Measurements from ENCODE around the gene TCP10L.
"Not testable (repeated sequence)": the region's sequence is repeated elsewhere in the genome, so short reads cannot be mapped to it uniquely, and the experiment has no call there.

The TCP10L gene

DNA sequence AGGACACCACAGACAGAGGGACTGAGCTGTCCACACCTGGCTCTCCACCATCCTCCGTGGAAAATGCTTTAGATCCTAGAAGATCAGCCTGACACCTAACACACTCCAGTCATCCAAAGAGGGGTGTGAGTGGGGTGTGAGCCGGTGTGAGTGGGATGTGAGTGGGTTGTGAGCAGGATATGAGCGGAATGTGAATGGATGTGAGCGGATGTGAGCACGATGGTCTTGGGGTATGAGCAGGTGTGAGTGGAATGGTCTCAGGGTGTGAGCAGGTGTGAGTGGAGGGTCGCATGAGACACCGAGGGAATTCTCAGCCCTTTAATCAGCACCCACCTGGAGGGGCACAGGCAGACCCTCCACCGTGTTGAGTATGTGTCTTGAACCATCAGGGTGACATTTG is 851 bp downstream of the TCP10L start:
- no peak for DNase-seq

GRCh38 chr21:32581732-32582131 is 3.6 kb downstream of the TCP10L start:
- no peak for DNase-seq

DNA sequence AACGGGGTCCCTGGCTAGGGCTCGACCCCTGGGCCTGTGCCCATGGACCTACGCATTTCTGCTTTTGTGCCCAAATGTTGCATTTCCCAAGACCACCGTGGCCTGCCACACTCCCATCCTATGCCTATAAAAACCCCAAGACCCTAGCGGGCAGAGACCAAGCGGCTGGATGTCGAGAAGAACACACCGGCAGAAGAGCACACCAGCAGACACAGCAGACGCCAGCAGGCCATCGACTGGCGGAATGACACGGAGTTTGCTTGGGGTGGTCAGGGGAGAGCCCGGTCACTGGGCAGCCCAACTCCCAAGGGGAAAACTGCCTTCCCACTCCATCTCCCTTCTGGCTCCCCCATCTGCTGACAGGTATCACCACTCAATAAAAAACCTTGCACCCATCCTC is 4.4 kb downstream of the TCP10L start:
- no peak for DNase-seq

GRCh38 chr21:32578107-32578691 is 7.1 kb downstream of the TCP10L start:
- no peak for DNase-seq

- no peak for DNase-seq
These were observed 9.3 kb downstream of the TCP10L start for GRCh38 chr21:32576011-32576410.

- DNase-seq = no peak
These were observed 10.1 kb downstream of the TCP10L start for GRCh38 chr21:32574946-32575925.

DNA sequence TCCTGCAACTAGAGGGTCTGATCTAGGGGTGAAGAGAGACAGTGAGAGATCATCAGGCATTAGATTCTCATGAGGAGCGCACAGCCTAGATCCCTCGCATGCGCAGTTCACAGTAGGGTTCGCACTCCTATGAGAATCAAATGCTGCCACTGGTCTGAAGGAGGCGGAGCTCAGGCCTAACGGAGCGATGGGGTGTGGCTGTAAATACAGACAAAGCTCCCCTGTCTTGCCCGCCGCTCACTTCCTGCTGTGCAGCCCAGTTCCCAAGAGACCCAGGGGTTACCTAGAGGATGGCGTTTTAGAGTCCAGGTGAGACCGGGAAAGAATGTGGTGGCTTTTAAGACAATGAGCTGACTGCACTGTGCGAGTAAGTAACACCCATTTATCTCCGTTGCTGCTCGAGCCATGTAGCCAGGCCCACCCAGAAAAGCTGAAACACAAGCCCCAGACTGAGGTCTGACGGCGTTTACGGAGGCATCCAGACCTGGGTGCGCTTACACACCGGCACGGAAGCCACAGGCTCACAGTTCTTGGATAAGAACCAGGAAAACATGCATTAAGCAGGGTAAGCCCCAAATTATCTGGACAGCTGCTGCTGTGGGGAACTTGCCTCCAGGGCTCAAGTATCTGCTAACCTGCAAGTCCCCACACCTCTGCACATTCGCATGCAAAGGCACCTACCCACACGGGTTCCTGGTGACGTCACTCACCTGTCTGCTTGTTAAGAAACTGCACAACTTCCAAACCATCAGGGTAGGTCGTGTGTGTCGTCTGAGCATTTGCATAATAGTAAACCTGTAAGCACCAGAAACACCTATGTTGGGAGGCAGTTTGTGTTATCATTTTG is 12.5 kb downstream of the TCP10L start:
- DNase-seq = no peak

DNA sequence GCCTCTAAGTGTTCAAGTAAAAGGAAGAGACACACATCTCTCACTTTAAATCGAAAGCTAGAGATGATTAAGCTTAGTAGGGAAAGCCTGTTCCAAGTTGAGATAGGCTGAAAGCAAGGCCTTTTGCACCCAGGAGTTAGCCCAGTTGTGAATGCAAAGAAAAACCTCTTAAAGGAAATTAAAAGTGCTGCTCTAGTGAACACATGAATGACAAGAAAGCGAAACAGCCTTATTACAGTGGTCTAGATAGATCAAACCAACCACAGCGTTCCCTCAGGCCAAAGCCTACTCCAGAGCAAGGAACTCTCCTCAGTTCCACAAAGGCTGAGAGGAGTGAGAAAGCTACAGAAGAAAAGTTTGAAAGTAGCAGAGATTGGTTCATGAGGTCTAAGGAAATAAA is 14.9 kb downstream of the TCP10L start:
- DNase-seq = no peak

DNA sequence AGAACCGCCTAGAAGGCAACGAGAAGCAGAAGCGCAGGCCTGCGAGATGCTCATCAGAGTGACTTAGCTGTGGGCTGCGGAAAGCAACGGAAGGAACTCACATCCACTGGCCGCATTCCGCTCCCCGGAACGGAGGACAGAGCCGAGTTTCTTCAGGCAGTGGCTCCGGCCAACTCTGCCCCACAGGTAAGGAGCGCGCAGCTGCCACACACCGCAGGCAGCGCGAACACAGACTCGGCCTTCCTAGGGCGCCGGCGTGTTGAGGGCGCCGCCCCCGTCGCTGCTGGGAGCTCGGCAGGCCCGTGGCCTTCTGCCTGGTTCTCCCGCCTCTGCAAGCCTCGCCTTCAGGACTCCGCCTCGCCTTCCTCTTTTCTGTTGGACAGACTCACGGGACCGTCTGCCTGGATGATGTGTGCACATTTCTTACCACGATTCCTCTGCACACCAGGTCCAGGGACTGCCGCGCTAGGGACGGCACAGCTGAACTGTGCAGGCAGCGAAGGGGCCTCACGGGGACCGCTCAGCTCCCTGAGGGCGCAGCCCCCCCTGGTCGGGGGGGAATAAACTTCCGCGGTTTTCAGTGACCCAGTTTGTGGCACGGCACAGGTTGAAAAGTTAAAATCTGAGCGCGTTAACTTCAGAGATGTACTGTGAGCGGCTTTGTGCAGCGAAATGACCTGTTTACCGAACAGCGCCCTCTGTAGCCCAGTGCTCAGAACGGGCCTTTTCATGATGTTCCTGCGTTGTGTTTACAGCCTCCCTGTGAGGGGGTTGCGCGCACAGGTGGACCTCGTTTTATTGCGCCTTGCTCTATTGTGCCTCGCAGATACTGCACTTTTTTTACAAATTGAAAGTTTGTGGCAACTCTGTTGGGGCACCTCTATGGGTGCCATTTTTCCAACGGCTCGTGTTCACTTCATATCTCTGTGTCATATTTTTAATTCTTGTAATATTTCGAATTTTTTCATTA is 15.8 kb downstream of the TCP10L start:
- peak; percentile 56 for DNase-seq

GRCh38 chr21:32567626-32568025 is 17.7 kb downstream of the TCP10L start:
- no peak for DNase-seq

DNA sequence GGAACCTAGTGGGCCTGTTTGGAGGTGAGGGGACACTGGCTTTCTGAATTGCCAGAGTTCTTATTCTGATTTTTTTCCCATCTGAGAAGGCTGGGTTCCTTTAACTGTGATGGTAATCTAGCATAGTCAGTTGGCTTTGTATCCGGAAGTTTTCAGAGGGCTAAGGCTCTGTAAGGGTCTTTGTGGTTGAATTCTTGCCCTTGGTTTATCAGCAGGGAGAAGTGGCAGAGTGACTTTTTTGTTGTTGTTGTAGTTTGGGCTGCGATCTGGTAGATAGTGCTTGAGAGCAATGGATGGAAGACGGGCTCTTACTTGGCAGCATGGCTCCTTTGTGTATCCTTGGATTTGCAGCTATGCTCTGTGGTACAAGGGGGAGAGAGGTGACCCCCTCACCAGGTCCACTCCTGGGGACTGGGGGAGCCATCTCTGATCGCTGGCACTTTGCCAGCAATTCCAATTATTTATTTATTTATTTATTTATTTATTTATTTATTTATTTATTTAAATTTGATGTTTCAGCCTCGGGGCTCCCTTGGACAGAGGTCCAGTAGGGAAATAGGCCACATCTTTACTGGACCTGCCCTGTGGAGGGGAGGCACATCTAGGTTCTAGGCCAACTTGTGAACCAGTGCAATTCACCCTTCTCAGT is 18.5 kb downstream of the TCP10L start:
- DNase-seq = no peak

DNA sequence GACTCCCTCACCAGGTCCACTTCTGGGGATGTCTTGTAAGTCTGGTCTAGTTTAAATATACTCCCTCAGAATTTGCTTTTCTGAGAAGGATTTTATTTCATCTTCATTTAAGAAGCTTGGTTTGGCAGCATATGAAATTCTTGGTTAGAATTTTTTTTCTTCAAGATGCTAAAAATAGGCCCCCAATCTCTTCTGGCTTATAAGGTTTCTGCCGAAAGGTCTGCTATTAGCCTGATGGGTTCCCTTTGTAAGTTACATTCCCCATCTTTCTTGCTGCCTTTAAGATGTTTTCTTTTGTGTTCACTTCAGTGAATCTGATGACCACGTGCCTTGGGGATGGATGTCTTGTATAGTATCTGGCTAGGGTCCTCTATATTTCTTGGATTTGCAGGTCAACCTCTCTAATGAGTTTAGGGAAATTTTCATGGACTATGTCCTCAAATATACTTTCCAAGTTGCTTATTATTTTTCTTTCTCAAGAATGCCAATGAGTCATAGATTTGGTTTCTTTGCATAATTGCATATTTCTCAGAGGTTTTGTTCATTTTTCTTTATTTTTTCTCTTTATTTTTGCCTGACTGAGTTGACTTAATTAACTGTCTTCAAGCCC is 19.4 kb downstream of the TCP10L start:
- no peak for DNase-seq

- no peak for DNase-seq
These were observed 22.4 kb downstream of the TCP10L start for GRCh38 chr21:32562915-32563314.

- no peak for DNase-seq
These were observed 22.9 kb downstream of the TCP10L start for GRCh38 chr21:32562426-32562825.

GRCh38 chr21:32561476-32561875 is 23.8 kb downstream of the TCP10L start:
- DNase-seq = not testable (repeated sequence)

DNA sequence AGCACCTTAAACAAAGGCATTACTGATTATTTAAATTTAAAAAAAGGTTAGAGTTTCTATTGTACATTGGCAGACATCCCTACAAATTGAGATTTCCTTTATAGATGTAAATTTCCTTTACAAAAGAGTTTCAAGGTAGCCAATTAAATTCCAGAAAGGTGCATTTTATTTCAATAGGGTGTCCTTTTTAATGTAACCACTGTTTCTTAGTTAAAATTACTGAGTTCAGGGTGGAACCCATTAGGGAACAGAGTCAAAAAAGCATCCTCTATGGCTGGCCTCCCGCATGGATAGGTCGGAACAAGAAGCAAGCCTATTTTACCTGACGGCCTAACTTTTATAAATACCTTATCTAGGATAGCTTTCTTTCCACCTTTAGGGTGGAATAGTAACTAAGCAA is 24.4 kb downstream of the TCP10L start:
- no peak for DNase-seq

DNA sequence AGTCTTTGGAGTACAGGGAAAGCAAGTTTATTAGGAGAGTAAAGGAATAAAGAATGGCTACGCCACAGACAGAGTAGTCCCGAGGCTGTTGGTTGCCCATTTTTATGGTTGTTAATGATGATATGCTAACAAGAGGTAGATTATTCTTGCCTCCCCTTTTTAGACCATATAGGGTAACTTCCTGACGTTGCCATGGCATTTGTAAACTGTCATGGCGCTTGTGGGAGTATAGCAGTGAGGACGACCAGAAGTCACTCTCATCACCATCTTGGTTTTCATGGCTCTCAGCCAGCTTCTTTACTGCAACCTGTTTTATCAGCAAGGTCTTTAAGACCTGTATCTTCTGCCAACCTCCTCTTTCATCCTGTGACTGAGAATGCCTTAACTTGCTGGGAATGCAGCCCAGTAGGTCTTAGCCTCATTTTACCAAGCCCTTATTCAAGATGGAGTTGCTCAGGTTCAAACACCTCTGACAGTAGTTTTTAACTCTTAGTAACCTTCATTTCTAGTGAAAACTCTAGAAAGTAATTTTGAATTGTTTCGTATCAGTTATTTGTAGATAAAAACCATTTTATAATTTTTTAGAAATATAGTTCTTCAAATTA is 26.2 kb downstream of the TCP10L start:
- no peak for DNase-seq

- DNase-seq = no peak
These were observed 27.2 kb downstream of the TCP10L start for GRCh38 chr21:32558106-32558505.

GRCh38 chr21:32554832-32555638 is 30.3 kb downstream of the TCP10L start:
- DNase-seq = no peak

DNA sequence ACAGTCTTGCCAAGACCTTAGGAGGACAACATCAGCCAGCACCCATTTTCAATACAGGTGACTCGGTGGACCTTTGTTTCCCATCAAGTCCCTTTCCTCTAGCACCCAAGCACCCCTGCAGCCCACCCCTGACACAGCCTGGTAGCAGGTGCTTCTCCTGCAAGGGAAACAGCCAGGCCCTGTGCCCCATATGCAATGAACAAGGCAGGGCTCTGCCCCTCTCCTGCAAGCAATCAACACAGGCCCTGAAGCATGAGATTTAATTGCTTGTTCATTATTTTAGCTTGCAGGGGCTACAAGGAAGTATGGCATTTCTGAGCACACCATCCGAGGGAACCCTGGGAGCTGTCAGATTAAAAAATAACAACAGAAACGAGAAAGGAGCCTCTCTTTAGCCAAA is 35.4 kb downstream of the TCP10L start:
- DNase-seq = no peak
